Activated T-helper 1 cell treated with anti-CD3 and anti-CD28 coated beads, Interleukin-12 subunit alpha, Interleukin-12 subunit beta, Interleukin-2, Interleukin-4 antibody, amounts not matched to agents 30 ng/mL and 10 ng/mL and 1 ng/mL, durations not matched to agents 14 hours and 24 hours and 36 hours (primary cell): ENCODE results near the gene PHACTR3. TPM values are rescaled to one million over a fixed set of nuclear protein-coding genes. Genes with fewer than 3 reads are reported as not detected.

Experiments used
- DNase-seq: peaks from one replicate; pipeline ENCODE4 v3.0.0; 2021; ENCODE audit warnings: low spot score
- H3K27ac Mint-ChIP-seq: one replicate; pipeline ENCODE4 v1.8.0; 2021; ENCODE audit warnings: mild to moderate bottlenecking, mixed read lengths
- H3K27me3 Mint-ChIP-seq: one replicate; pipeline ENCODE4 v1.8.0; 2022; ENCODE audit warnings: mild to moderate bottlenecking, moderate library complexity, mixed read lengths; ENCODE audit not compliant: insufficient read depth
- H3K36me3 Mint-ChIP-seq: one replicate; pipeline ENCODE4 v1.8.0; 2021; ENCODE audit warnings: low read depth, mixed read lengths
- H3K4me1 Mint-ChIP-seq: one replicate; pipeline ENCODE4 v1.8.0; 2021; ENCODE audit warnings: low read depth, mixed read lengths
- H3K4me3 Mint-ChIP-seq: one replicate; pipeline ENCODE4 v1.8.0; 2021; ENCODE audit warnings: mild to moderate bottlenecking, moderate library complexity, mixed read lengths
- H3K9me3 Mint-ChIP-seq: one replicate; pipeline ENCODE4 v1.8.0; 2021; ENCODE audit warnings: mixed read lengths
- intact Hi-C: fragments of 100-400 bp; cut with micrococcal nuclease; formaldehyde crosslinking; loops from one replicate; pipeline ENCODE4 v1.15.1; 2024
- total RNA-seq: library from RNA; stranded (reverse); gene quantifications from 2 replicates; pipeline ENCODE4 v1.2.3, GENCODE V29; 2022

Gene PHACTR3
- total RNA-seq, 1 donor from 2014 or later, result not detected

GRCh38 chr20:59588236-59588855 is 16.0 kb upstream of the PHACTR3 start:
- no peak overlapping the region for H3K27ac Mint-ChIP-seq
- H3K4me1 Mint-ChIP-seq, result no peaks in the 10 kb centered on the region
- DNase-seq, result no peak
- H3K9me3 Mint-ChIP-seq, result no peaks in the 10 kb centered on the region
- intact Hi-C loops, result no loop called here
- no peak overlapping the region for H3K4me3 Mint-ChIP-seq
- H3K27me3 Mint-ChIP-seq, result peaks cover 2% of the 10 kb centered on the region
- H3K36me3 Mint-ChIP-seq, result no peaks in the 10 kb centered on the region

DNA sequence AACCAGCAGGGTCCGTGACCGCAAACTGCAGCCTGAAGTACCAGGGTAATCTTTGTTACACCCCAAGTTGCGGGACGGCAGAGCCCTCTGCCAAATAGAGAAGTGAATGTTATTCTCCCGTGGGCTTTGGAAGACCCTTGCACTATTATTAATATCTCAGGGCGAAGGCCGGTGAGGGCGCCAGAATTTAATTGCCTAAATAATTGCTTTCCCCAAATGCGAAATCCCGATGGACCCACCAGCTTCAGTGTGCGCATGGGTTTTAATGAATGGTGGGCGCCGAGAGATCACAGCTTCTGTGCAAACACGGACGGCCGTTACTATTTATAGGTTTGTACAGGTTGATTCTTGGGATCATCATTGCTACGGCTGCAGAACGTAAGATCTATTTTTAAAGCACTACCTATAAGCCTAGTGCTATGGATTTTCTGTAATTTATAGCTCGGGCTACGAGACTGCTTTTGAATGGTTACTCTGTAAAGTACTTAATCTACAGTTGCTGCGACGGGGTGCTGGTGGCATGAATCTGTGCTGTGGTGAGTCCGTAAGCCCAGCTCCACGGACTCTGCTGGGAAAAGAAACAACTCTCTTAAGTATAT is 15.2 kb upstream of the PHACTR3 start:
- Mint-ChIP-seq H3K4me1 (no peaks in the 10 kb centered on the region), H3K27me3 (peaks cover 7% of the 10 kb centered on the region), H3K9me3 (no peaks in the 10 kb centered on the region), H3K4me3 (no peak overlapping the region), H3K27ac (no peak overlapping the region), H3K36me3 (no peaks in the 10 kb centered on the region)
- intact Hi-C loops, result no loop called here
- DNase-seq, result no peak

- intact Hi-C loops, result no loop called here
- no peak overlapping the region for H3K4me3 Mint-ChIP-seq
- H3K27ac Mint-ChIP-seq, result no peak overlapping the region
- H3K36me3 Mint-ChIP-seq, result no peaks in the 10 kb centered on the region
- H3K27me3 Mint-ChIP-seq, result peaks cover 14% of the 10 kb centered on the region
- no peak for DNase-seq
- no peaks in the 10 kb centered on the region for H3K4me1 Mint-ChIP-seq
- H3K9me3 Mint-ChIP-seq, result no peaks in the 10 kb centered on the region
Observed at GRCh38 chr20:59591061-59591460, 13.3 kb upstream of the PHACTR3 start.

DNA sequence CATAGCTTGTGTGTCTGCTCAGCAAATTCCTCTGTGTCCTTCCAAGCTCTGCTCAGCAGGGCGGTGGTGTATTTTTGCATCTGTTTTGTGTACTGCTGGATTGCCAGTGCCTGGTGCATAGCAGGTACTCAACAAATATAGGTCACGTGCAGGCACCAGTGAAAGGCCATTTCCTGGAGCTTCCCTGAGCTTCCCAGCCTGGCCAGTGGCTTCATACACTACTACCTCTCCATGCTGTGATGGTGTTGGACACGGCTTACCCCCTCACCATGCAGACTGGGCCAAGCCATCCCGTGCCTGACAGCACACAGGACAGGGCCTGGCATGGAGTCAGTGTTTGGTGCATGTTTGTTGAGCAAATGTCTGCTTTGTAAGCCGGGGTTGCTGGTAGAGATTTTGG is 7.7 kb upstream of the PHACTR3 start:
- no peak for DNase-seq
- H3K9me3 Mint-ChIP-seq, result no peaks in the 10 kb centered on the region
- no peak overlapping the region for H3K27ac Mint-ChIP-seq
- no peak overlapping the region for H3K4me3 Mint-ChIP-seq
- no peaks in the 10 kb centered on the region for H3K4me1 Mint-ChIP-seq
- intact Hi-C loops, result no loop called here
- H3K27me3 Mint-ChIP-seq, result peaks cover 19% of the 10 kb centered on the region
- no peaks in the 10 kb centered on the region for H3K36me3 Mint-ChIP-seq

DNA sequence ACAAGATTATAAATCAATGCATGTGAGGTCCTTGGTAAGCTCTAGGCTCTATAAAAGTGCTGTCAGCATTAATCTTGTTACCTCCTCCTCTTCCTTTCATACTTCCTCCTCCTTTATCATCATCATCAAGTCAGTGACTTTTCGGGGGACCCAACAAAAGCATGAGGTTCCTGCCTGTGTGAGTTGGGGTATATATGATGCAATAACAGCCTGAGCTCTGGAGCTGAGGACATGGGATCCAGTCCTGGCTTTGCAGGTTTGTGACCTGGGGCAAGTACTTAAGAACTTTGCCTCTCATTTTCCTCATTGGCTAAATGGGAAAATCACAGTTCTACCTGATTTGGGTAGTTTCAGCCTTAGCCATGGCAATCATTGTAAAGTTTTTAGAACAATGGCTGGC is 7.1 kb upstream of the PHACTR3 start:
- DNase-seq, result no peak
- no peaks in the 10 kb centered on the region for H3K36me3 Mint-ChIP-seq
- intact Hi-C loops, result no loop called here
- no peak overlapping the region for H3K4me3 Mint-ChIP-seq
- peaks cover 22% of the 10 kb centered on the region for H3K27me3 Mint-ChIP-seq
- no peaks in the 10 kb centered on the region for H3K4me1 Mint-ChIP-seq
- H3K27ac Mint-ChIP-seq, result no peak overlapping the region
- H3K9me3 Mint-ChIP-seq, result no peaks in the 10 kb centered on the region

- H3K4me1 Mint-ChIP-seq, result no peaks in the 10 kb centered on the region
- H3K36me3 Mint-ChIP-seq, result no peaks in the 10 kb centered on the region
- intact Hi-C loops, result loop anchor here (2.0 kb wide), 2 partner anchors 152 to 252 kb away; no protein-coding TSS in a partner anchor
- peaks cover 35% of the 10 kb centered on the region for H3K27me3 Mint-ChIP-seq
- no peak for DNase-seq
- H3K4me3 Mint-ChIP-seq, result no peak overlapping the region
- H3K9me3 Mint-ChIP-seq, result no peaks in the 10 kb centered on the region
- H3K27ac Mint-ChIP-seq, result no peak overlapping the region
Observed at GRCh38 chr20:59598625-59599310, 5.6 kb upstream of the PHACTR3 start.

DNA sequence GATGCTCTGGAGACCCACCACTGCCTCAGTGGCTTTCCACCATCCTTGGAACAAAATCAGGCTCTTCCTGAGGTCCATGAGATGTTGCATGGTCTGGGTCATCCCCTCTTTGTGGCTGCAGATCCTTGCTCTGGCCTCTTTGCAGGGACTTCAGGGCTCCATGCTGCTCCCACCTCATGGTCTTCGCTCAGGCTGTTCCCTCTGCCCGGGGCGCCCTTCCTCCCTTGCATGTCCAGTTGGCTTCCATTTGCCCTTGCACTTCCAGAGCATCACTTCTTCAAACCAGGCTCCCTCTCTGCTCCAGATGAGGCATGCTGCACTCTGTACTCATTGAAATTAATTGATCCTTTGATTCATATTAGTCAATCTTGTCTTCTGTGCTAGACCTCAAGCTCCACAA is 4.4 kb upstream of the PHACTR3 start:
- intact Hi-C loops, result loop anchor here (2.0 kb wide), 2 partner anchors 151 to 251 kb away; no protein-coding TSS in a partner anchor
- no peak for DNase-seq
- Mint-ChIP-seq H3K4me3 (no peak overlapping the region), H3K4me1 (no peaks in the 10 kb centered on the region), H3K27me3 (peaks cover 32% of the 10 kb centered on the region), H3K9me3 (no peaks in the 10 kb centered on the region), H3K36me3 (no peaks in the 10 kb centered on the region), H3K27ac (no peak overlapping the region)

- peaks cover 34% of the 10 kb centered on the region for H3K27me3 Mint-ChIP-seq
- no peaks in the 10 kb centered on the region for H3K4me1 Mint-ChIP-seq
- no peak overlapping the region for H3K27ac Mint-ChIP-seq
- H3K4me3 Mint-ChIP-seq, result no peak overlapping the region
- no peak for DNase-seq
- intact Hi-C loops, result no loop called here
- no peaks in the 10 kb centered on the region for H3K9me3 Mint-ChIP-seq
- H3K36me3 Mint-ChIP-seq, result no peaks in the 10 kb centered on the region
Observed at GRCh38 chr20:59600472-59600871, 3.9 kb upstream of the PHACTR3 start.

- intact Hi-C loops, result no loop called here
- Mint-ChIP-seq H3K27ac (no peak overlapping the region), H3K27me3 (peaks cover 49% of the 10 kb centered on the region), H3K36me3 (no peaks in the 10 kb centered on the region), H3K4me3 (no peak overlapping the region), H3K9me3 (no peaks in the 10 kb centered on the region), H3K4me1 (no peaks in the 10 kb centered on the region)
- DNase-seq, result no peak
Observed at GRCh38 chr20:59602546-59603080, 1.7 kb upstream of the PHACTR3 start.

DNA sequence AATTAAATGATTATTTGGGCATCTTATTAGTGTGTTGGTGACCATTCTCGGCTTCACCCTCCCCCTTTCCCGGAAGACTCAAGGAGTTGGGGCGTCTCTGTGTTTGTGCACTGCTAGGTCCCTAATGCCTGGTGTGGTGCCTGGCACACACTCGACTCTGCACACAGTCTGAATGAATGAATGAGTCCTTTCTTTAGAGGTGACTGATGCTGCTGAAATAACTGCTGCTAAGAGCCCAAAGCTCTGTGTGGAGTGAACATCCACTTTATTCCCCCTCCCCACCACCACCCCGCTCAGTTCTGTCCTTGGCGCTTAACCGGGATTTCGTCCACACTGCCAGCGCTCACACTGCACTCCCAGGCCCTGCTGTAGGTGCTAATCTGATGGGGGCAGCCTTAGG is 1.2 kb upstream of the PHACTR3 start:
- H3K27me3 Mint-ChIP-seq, result peaks cover 50% of the 10 kb centered on the region
- no peaks in the 10 kb centered on the region for H3K36me3 Mint-ChIP-seq
- H3K4me1 Mint-ChIP-seq, result no peaks in the 10 kb centered on the region
- intact Hi-C loops, result no loop called here
- no peaks in the 10 kb centered on the region for H3K9me3 Mint-ChIP-seq
- H3K4me3 Mint-ChIP-seq, result no peak overlapping the region
- DNase-seq, result no peak
- no peak overlapping the region for H3K27ac Mint-ChIP-seq

- peaks cover 55% of the 10 kb centered on the region for H3K27me3 Mint-ChIP-seq
- no peaks in the 10 kb centered on the region for H3K9me3 Mint-ChIP-seq
- H3K27ac Mint-ChIP-seq, result no peak overlapping the region
- no peak for DNase-seq
- intact Hi-C loops, result no loop called here
- no peaks in the 10 kb centered on the region for H3K36me3 Mint-ChIP-seq
- no peaks in the 10 kb centered on the region for H3K4me1 Mint-ChIP-seq
- H3K4me3 Mint-ChIP-seq, result no peak overlapping the region
Observed at GRCh38 chr20:59604741-59605600, 631 bp downstream of the PHACTR3 start.

GRCh38 chr20:59605601-59606364 is 1.4 kb downstream of the PHACTR3 start:
- intact Hi-C loops, result no loop called here
- Mint-ChIP-seq H3K36me3 (no peaks in the 10 kb centered on the region), H3K27me3 (peaks cover 50% of the 10 kb centered on the region)

More at GRCh38 chr20:59605601-59606364, 1.4 kb downstream of the PHACTR3 start:
- Mint-ChIP-seq H3K4me3 (no peak overlapping the region), H3K4me1 (no peaks in the 10 kb centered on the region), H3K27ac (no peak overlapping the region), H3K9me3 (no peaks in the 10 kb centered on the region)
- DNase-seq, result no peak
